ENCODE measurements around the gene ADSS1.

ADSS1 gene

DNA sequence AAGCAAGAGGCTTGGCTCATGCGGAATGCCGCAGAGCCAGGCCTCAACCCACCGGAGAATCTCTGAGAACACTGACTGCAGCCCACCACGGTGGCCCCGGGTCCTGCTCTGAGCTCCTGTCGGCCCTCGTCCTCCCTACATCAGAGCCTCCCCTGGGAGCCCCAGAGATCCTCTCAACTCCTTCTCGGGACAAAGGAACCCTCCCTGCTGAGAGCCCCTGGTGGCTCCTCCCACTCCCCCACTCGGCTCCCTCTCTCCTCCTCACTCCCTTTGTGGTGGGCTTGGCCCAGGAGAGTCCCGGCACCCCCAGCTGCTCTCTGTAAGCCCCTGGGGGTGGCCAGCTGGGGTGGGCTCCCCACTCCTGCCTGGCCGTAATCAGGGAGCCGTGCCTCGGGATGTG lies 45.7 kb upstream of the ADSS1 start:
- no peak for DNase-seq (ENCODE audit: low read depth, low spot score)
- TF ChIP-seq, protein P1, sequence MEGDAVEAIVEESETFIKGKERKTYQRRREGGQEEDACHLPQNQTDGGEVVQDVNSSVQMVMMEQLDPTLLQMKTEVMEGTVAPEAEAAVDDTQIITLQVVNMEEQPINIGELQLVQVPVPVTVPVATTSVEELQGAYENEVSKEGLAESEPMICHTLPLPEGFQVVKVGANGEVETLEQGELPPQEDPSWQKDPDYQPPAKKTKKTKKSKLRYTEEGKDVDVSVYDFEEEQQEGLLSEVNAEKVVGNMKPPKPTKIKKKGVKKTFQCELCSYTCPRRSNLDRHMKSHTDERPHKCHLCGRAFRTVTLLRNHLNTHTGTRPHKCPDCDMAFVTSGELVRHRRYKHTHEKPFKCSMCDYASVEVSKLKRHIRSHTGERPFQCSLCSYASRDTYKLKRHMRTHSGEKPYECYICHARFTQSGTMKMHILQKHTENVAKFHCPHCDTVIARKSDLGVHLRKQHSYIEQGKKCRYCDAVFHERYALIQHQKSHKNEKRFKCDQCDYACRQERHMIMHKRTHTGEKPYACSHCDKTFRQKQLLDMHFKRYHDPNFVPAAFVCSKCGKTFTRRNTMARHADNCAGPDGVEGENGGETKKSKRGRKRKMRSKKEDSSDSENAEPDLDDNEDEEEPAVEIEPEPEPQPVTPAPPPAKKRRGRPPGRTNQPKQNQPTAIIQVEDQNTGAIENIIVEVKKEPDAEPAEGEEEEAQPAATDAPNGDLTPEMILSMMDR (IDR thresholded peaks at IDR 0.05; ENCODE audit: insufficient read depth, low read length, missing control alignments), result no peak
- POLR2A ChIA-PET, result no interaction called here
- CTCF ChIA-PET, result interaction anchor here (0.6 to 1.8 kb wide), 11 partner anchors 9 to 802 kb away, joined by 3 to 5 read pairs (median 3); no protein-coding TSS in a partner anchor
- peak overlapping the region; percentile 60 for H3K4me3 ChIP-seq (ENCODE audit: low read depth, low read length)

DNA sequence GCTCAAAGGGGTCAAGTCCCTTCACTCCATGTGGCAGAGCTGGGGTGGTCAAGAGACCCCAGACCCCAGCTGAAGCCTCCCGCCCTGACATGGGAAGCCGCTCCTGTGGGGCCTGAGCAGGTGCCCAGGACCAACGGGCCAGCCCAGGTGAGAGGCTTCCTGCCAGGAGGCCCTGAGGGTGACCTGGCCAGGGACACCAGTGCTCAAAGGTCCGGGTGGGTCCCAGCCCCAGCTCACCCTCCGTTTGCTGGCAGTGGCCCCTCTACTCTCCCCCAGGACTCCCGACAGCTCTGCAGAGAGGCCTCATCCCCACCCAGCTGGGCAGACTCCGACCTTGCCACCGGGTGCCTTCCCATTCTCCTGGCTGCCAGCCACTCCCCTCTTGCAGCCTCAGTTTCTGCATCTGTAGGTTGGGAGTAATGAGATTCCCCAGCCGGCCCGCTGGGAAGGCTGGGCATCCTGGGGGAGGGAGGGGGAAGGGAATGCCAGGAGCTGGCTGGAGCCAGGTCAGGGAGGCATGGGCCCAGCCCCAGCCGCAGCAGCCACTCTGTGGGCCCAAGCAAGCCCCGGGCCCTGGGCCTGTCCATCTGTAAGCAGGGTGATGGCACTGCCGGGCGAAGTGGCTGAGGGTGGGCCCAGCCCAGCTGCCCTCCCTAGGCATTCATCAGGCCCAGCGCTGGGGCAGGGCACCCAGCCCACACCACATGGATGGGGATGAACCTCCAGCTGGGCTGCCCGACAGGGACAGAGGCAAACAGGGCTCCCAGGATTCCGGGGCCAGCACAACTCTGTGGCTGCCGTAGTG lies 44.9 kb upstream of the ADSS1 start:
- H3K4me3 ChIP-seq (ENCODE audit: low read depth, low read length), result no peak overlapping the region
- DNase-seq (ENCODE audit: low read depth, low spot score), result no peak
- CTCF ChIA-PET, result interaction anchor here (0.6 to 3.9 kb wide), 8 partner anchors 8 to 65 kb away, joined by 3 to 13 read pairs (median 4); no protein-coding TSS in a partner anchor
- POLR2A ChIA-PET, result no interaction called here
- TF ChIP-seq, protein P1 (IDR thresholded peaks at IDR 0.05; ENCODE audit: insufficient read depth, low read length, missing control alignments), result no peak

DNA sequence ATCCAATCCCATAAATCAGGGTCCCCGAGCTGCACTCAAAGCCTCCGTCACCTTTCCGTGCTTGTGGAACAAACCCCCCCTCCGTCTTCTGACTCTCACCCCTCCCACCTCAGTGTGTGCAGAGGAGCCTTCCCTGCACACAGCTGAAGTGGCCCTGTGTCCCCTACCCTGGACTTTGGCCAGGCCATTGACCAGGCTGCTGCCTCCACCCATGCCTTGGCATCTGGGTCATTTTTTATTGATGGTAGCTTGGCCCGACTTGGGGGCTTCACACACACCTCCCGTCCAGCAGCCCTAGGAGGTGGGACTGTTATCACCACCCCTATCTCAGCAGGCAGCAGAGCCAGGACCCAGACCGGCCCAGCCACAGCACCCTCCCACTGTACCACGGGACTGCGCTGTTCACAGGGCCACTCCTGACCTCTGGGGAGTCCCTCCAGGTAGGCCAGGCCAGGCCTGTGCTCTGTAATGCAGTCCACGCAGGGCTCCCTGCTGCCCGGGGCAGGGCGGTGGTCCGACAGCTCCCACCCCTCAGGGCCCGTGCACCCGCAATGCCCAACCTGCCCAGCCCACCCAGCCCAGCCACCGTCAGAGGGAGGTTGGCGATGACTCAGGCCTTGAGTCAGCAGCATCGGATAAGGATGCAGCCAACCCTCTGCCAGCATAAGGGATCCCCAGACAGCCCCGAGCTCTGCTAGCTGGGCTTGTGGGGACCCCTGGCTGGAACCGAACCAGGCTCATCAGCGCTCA lies 43.8 kb upstream of the ADSS1 start:
- ChIA-PET POLR2A (interaction anchor here (2.9 kb wide), 1 partner anchor 17 kb away, joined by 16 read pairs; no protein-coding TSS in a partner anchor), CTCF (interaction anchor here (1.0 to 3.9 kb wide), 7 partner anchors 8 to 41 kb away, joined by 3 to 13 read pairs (median 4); partner anchors contain the start of gene INF2)
- TF ChIP-seq, protein P1 (IDR thresholded peaks at IDR 0.05; ENCODE audit: insufficient read depth, low read length, missing control alignments), result no peak
- no peak for DNase-seq (ENCODE audit: low read depth, low spot score)
- H3K4me3 ChIP-seq (ENCODE audit: low read depth, low read length), result peak overlapping the region; percentile 4; the same call in 1 of the 2 replicates

DNA sequence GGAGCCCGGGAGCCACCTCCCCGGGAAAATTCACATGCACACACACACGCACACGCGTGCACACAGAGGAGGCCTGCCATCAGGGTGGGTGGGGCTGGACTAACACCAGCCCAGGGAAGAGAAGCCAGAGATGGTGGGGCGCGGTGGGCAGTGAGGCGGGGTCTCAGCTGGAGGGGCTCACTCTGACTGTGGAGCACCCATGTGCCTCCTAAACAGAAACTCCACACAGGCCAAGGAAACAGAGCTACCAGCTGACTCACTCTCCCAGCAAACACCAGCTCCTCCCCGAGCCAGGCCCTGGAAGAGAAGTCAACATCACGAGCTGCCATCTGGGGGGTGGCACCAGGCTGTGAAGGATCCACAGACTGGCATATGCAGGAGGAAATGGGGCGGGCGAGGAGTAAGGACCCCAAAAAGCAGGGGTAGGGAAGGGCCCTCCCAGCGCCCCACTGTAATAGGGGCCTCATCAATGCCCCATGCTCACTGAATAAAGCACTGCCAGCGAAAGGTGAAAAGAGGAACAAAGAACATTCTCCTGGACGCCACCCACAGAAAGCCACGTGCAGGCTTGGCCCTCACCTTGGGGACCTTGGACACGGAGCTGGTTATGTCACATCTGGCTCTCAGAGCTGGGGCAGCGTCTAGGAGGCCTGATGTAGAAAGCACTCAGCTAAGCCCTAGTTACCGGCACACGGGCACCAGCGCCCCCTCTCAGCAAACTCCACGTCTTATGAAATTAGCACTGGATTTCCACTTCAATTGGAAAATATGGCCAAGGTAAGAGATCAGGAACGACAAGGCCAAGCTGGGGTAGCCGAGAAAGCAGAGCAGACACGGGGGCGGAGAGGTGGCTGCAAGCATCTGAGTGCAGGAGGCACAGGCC lies 43.0 kb upstream of the ADSS1 start:
- POLR2A ChIA-PET, result interaction anchor here (2.9 kb wide), 1 partner anchor 17 kb away, joined by 16 read pairs; no protein-coding TSS in a partner anchor
- H3K4me3 ChIP-seq (ENCODE audit: low read depth, low read length), result peak overlapping the region; percentile 43
- no peak for DNase-seq (ENCODE audit: low read depth, low spot score)
- TF ChIP-seq, protein P1 (IDR thresholded peaks at IDR 0.05; ENCODE audit: insufficient read depth, low read length, missing control alignments), result peak; percentile 6
- CTCF ChIA-PET, result interaction anchor here (1.0 to 3.9 kb wide), 6 partner anchors 9 to 40 kb away, joined by 3 to 13 read pairs (median 5); partner anchors contain the start of gene INF2

DNA sequence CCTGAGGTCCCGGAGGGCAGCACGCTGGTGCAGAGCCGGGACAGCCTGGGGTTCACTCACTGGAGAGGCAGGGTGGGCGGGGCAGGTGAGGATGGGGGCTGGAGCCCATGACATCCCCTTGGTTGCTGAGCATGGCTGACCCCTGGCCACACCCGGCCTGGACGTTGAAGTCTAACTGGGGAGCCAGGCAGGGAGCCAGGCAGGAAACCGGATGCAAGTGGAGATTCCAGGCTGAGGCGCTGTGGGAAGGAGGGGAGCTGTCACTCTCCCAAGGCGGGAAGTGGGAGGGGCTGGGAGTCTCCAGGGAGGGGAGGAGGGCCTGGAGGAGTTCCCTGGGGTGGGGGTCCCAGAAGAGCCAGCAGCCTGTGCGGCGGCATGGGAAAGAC lies 42.3 kb upstream of the ADSS1 start:
- CTCF ChIA-PET, result interaction anchor here (1.3 to 3.9 kb wide), 3 partner anchors 8 to 28 kb away, joined by 6 to 13 read pairs (median 13); partner anchors contain the start of gene INF2
- peak overlapping the region; percentile 43 for H3K4me3 ChIP-seq (ENCODE audit: low read depth, low read length)
- DNase-seq (ENCODE audit: low read depth, low spot score), result no peak
- POLR2A ChIA-PET, result interaction anchor here (2.9 kb wide), 1 partner anchor 16 kb away, joined by 16 read pairs; no protein-coding TSS in a partner anchor
- TF ChIP-seq, protein P1 (IDR thresholded peaks at IDR 0.05; ENCODE audit: insufficient read depth, low read length, missing control alignments), result no peak
